ENCODE measurements around the gene TNS3. TPM values are rescaled to one million over a fixed set of nuclear protein-coding genes. Genes with fewer than 3 reads are reported as not detected.
"Not testable (repeated sequence)": the region's sequence is repeated elsewhere in the genome, so short reads cannot be mapped to it uniquely, and the experiment has no call there.

TNS3 gene
- total RNA-seq, 1 experiment from 2014 or later = 38.2 TPM

DNA sequence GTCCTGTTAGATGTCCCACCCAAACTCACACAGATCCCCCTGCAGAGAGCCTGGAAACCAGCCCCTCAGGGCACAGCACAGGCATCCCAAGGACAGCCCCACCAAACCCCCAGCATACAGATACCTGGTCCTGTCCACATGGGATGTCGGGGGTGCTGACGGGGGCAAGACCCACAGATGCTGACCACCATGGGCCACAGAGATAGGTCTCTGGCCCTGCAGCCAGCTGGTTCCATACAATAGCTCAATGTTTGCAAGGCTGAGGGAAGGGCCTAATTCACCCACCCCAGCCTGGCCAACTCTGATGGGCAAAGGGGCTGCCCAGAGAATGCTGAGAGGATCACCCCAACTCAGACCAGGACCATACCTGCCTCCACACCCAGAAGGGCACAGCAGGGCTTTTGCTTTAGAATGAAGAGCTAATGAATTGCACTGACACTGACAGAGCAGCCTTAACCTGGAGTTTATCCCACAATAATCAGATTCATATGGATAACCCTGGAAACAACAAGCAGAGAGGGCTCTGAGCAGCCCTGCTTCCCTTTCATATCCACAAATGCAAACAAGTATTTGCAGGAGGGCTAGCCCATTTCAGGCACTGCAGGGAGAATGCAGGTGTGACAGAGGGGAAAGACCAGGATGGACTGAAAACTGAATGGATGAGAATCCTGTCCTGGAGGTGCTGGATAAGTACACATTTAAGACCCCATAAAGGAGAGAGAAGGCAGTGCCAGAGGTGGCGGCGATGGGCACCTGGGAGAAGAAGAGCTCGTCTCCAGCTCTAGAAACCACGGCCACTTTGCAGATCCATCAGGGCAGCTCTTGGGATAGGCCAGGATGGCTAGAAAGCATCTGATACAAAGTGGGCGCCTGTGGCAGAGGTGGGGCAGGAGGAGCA is 126.7 kb downstream of the TNS3 start:
- no peak for DNase-seq (ENCODE audit: low read depth)

DNA sequence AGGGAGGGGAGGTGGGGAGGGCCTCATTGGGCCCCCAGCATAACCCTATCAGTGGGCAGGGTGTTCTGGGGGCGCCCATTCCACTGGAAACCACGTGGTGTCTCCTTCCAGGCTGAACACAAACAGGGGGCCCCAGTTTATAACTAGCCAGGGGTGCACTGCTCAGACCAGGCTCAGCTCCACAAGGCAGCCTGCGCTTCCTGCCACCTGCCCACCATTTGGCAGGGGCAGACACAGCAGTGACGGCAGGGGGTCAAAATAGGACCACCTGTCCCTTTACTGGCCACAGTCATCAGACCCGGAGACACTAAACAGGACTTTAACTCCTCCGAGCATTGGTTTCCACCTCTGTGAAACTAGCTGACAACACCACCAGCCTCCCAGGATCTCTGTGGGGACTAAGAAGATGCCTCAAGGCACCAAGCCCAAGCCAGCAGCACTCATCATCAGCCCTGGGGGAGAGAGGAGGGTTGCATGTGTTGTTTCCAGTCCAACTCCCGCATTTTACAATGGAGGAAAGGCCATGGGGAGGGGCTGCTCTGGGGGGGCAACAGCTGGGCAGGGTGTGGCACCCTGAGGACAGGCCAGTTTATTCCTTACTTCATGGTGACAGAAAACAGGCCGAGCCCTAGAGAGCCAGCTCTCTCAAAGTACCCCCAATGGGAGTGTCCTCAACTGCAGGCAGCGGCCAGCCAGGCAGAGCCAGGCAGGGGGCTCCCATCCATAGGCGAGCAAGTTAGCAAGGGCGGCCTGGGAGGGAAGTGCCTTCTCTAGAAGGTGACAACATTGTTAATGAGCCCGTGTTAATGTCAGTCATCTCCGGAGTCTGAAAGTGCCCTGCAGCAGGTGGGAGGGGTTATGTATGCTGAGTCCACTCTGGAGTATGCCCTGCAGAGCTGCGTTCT is 127.6 kb downstream of the TNS3 start:
- DNase-seq (ENCODE audit: low read depth) = no peak

DNA sequence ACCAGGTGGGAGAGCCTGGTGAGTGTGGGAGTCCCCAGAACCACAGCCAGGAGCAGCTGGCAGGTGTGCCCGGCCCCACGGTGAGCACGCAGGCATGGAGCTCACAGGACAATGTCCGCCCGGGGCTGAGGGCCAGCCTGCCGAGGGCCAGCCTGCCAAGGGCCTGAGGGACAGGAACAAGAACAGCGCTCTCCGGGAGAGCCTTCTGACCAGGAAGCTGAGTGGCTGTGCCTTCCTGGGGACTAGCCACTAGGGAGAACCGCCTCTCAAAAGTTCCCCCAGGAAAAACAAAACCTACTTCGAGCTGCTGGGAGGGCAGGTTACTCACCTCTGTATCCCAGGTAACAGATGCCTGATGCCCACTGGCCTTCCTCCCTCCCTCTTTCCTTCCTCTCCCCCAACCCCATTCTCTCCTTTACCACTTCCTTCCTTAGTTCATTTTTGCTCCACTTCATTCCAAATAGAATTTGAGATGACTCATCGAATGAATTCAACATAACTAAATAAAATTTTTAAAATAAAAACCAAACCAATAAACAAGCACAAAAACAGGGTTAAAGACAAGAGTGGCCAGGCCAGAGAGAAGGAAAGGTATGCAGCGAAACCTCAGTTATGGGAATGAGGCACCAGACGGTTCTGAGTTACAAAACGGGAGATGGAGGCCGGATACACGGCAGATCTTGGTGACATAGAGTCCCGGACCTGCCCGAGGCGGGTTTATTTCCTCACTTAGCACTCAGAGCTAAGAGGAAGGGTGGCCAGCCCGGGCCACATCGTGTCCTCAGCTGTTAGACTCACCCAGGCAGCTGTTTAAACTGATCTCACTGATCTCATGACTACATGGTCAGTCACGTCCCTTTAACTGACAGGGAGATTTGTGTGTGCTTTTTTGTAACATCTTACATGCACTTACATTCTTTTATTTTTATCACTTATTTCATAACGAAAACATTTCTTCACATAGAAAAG is 128.5 kb downstream of the TNS3 start:
- peak; percentile 90 for DNase-seq (ENCODE audit: low read depth)

DNA sequence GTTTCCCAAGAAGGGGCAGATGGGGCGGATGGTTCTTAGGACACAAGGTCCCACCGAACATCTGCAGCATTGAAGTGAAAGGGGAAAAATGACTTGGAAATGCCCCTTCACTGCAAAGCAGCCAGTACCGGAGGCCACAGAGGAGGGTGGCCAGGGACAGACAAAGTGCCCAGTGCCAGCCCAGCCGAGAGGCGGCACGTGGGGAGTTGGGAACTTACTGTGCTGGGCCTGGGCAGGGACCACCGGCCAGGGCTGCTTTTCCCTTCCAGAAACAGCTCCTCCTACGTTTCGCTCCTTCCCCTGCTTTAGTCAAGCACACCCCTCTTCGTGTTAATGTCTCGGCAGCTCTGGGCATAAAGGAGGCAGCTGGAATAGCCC is 129.2 kb downstream of the TNS3 start:
- DNase-seq (ENCODE audit: low read depth) = peak; percentile 18

DNA sequence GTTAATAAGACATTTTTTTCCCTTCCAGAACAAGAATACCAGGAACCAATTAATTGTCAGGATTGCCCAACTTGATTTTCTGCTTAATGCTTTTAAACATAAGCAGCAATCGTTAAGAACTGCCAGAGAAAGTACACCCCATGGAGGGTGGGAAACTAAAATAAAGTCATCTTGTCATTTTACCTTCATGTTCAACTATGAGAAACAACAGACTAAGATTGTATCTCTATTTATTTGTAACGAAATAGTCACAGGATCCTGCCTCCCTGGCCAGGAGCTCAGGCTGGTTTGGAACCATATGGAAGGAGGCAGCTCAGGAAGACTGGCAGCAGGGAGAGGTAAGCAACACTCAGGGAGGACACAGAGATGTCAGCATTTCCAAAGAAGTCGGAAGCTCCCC is 129.6 kb downstream of the TNS3 start:
- no peak for DNase-seq (ENCODE audit: low read depth)

DNA sequence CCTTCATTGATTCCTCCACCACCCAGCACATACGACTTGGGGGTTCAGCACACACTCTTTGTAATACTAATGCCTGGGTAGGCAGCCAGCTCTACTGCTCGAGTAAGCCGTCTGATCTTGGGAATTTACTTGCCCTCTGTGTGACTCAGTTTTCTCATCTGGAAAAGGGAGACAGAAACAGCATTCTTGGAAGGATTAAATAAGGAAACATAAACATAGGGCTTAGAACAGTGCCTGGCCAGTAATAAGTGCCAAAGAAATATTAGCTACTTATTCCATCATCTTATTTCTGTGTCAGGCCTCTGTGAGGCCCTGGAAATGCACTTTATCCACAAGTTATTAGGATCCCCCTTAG is 130.1 kb downstream of the TNS3 start:
- DNase-seq (ENCODE audit: low read depth) = no peak

DNA sequence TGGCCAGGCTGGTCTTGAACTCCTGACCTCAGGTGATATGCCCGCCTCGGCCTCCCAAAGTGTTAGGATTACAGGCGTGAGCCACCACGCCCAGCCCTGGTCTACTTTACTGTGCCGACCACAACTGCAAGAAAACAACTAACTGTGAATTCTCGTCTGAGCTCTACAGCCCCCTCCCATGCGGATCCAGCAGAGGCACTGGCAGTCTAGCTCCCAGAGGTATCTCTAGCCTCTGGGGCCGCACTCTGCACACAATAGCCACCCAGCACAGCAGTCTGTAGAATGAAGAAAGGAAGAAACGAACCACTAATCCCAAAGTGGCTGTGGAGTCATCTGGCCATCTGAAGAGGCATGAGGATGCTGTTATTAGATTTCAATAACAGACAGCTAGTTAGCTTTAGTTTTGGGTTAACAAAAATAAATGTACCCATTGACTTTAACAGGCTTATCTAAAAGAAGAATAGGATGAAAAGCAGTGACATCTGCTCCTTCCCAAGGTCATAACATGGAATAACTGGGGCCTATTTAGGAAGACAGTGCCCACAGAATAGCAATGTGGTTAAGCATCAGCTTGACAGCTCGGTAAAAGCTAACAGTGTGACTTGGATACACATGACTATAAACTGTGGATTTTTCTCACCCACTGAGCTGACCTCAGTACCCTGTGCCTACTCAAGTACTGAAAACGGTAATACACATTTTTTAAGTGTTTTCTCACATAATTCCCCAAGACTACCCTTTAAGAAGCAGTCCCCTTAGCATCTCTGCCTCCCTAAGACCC is 131.9 kb downstream of the TNS3 start:
- DNase-seq (ENCODE audit: low read depth) = no peak

DNA sequence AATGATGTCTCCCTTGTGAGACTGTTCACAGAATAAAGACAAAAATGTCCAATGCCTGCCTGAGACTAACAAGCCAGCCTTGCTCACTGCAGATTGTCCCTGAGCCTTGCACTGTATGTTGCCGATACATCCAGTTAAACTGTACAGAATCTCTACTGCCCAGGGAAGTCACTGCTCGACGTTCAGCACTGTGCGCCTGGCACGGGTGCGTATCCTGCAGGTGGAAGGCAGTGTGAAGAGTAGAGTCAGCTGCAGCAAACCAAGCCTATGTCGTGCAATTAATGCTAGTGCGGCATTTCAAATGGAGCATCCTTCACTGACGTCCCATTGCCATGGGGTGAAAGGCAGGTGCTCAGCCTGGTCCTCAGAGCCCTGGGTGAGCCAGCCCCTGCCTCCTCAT is 132.9 kb downstream of the TNS3 start:
- DNase-seq (ENCODE audit: low read depth) = no peak

DNA sequence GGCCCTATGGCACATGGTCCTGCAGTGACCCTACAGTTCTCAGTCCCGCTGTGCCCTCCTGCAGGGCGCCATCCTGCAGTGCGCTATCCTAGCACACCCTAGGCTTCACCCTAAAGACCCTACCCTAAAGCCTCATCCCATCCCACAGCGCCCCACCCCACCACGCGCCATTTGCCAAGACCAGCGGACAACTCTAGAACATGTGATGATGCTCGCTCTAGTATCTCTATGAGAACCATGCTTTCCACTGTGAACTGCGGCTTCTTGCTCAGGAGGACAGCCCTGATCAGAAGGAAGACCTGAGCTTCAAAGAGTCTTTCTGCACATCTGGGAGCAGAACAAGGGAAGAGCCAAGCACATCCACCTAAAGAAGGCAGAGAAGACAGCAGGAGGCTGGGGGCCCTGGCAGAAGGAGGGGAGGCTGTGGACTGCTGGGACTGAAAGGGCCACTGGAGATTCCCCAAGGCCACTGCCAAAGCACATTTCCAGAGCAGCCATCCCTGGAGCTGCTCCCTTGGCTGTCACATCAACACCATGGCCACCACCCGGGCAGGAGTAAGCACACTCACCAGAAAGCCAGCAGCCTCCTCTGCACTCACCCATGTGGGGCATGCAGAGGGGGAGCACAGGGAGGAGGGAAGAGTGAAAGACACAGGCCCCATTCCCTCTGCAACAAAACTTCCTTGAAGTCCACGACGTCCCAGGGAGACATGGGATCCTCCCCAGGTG is 134.1 kb downstream of the TNS3 start:
- no peak for DNase-seq (ENCODE audit: low read depth)

DNA sequence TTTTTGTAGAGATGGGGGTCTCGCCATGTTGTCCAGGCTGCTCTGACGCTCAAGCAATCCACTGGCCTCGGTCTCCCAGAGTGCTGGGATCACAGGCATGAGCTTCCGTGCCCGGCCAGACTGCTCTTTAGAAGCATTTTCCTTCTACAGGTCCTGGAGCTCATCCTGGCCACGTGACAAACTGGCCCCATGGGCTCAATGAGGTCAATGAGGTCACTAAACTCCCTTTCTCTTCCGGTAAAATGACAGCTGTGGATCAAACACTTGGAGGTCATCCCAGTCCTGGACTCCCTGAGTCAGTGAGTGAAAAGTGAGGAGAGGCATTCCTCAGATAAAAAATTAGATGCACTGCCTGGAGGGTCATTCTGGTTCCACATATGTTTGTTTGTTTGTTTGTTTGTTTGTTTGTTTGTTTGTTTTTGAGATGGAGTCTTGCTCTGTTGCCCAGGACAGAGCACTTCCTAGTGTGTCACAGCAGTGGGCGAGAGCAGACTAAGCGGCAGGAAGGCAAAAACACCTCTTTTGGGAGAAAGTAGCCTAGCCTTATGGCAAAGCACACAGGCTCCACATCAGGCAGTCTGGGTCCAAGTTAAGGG is 134.9 kb downstream of the TNS3 start:
- DNase-seq (ENCODE audit: low read depth) = no peak

DNA sequence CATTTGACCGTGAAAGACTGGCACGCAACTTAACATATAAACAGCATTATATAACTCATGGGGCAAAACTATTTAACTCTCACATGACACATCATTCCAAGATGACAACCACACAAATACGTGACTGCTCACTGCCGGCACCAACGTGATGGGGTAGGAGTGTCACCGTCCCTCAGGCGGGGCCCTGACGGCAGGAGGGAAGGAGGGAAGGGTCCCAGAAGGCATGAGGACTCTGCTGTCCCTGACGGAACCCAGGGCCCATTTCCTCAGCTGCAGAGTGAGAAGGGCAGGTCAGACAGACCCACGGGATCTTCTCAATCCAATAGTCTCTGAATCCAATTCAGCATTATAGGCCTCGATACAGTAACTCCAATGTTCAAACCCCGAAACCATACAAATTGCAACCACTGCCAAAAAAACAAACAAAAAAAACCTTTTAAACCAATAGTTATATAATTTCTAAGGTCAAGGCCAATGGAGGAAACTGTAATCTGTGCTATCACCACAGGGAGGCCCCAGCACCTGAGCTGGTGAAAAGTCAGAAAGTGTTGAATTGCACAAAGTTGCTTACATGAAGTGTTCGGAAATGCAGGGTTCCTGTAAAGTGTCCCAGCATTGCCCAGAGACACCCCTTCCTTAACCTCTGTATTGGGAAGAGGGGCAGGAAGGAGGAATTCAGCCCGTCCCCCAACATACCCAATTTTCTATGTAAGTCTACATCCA is 137.4 kb downstream of the TNS3 start:
- peak; percentile 18 for DNase-seq (ENCODE audit: low read depth)

DNA sequence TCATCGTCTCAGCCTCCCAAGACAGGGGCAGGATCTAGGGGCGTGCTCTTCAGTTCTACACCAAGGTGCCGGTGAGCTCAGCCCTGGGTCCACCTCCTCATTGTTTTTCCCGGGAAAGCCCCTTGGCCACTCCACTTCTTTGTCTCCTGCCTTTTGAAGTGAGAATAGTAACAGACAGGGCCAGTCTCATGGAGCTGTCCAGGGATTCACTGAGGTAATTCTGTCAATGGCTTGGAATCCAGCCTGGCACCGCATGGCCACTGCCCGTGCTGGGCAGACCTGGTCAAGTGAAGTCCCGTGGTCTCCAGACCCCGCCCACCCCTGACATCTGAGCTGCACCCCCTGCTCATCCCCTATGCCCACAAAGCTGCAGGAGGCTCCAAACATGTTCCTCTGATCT is 138.9 kb downstream of the TNS3 start:
- DNase-seq (ENCODE audit: low read depth) = no peak

DNA sequence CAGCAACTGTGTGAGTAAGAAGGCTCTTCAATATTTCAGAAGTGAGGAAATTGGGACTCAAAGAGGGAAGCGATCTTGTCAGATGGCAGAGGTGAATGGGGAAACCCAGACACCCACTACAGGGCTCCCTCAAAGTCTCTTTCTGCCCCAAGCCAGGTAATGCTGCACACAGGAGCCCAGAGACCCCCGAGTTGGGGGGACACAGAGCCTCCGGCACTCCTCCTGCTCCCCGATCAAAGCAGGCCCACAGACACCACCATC is 139.4 kb downstream of the TNS3 start:
- DNase-seq (ENCODE audit: low read depth) = no peak

DNA sequence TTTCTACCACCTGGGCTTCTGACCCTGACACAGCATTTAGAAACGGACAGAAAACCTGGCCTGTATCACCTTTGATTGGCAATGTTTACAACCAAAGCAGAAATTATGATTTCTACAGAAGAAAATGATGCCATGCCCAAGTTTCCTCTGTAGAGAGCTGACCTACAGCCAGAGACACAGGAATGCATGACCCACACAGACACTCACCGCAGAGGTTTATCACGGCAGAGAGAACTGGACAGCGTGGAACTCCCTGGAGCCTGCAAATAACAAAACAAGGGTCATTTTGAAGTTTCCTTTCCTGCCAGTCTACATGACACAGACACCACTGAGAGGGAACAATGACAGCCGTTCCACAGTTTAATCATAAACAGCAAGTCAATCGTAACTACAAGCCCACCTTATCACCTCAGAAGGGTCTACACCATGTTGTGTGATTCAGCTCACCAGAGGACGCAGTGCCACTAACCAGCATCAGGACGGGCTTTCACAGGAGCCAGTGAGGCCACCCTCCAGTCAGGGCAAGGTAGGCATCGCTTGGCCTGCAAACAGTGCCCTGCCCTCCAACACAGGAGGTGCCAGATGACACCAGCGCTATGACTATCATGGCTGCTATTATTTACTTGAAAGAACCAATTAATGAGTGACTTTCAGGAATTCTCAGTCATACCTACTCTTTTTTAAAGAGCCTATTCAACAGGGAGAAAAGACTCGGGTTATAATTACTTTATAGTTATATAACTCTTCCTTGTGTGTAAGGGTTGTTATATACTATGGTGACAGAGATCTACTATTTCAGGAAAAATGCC is 139.9 kb downstream of the TNS3 start:
- no peak for DNase-seq (ENCODE audit: low read depth)

DNA sequence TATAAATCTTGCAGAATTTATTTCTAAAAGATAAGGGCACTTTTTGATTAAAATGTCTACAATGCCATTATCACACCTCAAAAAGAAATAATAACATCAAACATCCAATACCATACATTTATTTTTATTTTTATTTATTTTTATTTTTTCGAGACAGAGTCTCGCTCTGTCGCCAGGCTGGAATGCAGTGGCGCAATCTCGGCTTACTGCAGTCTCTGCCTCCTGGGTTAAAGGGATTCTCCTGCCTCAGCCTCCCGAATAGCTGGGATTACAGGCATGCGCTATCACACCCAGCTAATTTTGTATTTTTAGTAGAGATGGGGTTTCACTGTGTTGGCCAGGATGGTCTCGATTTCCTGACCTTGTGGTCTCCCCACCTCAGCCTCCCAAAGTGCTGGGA is 140.9 kb downstream of the TNS3 start:
- not testable (repeated sequence) for DNase-seq (ENCODE audit: low read depth)

DNA sequence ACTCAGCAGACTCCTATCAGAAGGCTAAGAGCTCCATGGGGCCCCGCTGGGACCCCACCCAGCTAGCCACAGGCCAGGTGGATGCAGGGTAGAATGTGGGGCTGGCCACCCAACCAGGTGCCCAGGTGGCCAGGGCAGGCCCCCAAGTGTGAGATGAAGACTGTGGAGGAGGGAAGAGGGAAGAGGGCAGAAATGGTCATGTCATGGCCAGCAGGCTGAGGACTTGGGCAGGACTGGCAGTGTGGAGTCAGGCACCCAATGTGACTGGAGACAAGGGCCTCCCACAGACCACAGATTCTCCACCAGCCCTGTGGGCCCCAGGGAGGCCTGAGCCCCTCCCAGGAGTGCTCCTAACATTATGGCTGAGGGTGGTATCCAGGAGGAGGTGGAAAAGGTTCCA is 141.6 kb downstream of the TNS3 start:
- no peak for DNase-seq (ENCODE audit: low read depth)

DNA sequence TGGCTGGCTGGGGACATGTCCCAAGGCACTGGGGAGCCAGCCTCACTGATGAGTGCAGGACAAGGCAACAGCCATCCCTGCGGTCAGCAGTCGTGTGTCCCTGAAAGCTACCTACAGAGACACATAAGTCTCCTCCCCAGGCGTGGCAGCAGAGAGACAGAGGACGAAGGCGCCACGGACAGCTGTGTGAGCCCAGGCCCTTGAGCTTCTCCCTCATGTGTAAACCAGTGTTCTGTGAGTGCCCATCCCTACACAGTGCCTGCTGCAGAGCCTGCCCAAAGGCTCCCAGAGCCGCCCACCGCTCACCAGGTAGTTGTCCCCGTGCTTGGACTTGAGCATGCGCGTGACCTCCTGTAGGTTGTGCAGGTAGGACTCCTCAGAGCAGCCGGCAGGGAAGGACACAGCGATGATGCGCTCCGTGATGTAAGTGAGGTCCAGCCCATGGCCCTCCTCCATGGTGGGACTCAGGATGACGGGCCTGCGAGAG is 142.7 kb downstream of the TNS3 start:
- DNase-seq (ENCODE audit: low read depth) = no peak

DNA sequence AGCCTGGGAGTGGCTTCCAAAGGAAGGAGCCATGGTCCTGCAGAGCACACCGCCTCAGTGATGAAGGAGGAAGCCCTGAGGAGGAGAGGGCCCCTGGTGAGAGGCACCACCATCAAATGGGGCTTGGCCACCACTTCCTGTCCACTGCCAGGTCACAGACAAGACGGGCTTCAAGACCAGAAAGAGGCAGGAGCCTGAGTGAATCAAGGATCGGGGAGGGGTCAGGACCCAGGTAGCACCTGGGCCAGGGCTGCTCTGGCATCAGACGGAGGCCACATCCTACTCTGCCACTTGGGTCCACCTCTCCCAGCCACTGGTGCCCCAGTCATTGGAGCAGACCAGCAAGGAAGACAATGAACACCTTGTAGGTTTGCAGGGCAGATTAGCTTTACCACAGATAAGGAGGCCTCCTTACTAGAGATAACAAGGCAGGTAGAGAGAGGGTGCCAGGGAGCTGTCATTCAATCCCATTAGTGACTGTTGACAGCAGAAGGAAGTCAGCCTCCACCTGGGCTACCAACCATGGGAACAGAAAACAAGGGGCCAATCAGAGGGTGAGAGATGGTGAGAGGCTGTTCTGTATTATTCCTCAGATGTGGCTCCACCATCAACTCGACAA is 143.4 kb downstream of the TNS3 start:
- DNase-seq (ENCODE audit: low read depth) = no peak
